Keratinocyte (primary cell): ENCODE measurements around the gene CIRBP. TPM values are rescaled to one million over a fixed set of nuclear protein-coding genes. Genes with fewer than 3 reads are reported as not detected.

ENCODE experiments used
- DNase-seq: peaks from one replicate; pipeline ENCODE4 v3.0.0-alpha.2; 2011; ENCODE audit warnings: low read depth, missing footprints, low spot score
- FAIRE-seq: peaks from 2 replicates; lab custom pipeline; 2011; peaks lifted over from hg19 to GRCh38; lab: Jason Lieb, UNC
- H2AFZ ChIP-seq: 2 replicates; pipeline ENCODE4 v1.6.0; 2012; ENCODE audit warnings: low read length, control low read depth, inconsistent platforms; ENCODE audit not compliant: control insufficient read depth
- H3K27ac ChIP-seq: 2 replicates; pipeline ENCODE4 v1.5.1; 2011; ENCODE audit warnings: low read length; ENCODE audit not compliant: control insufficient read depth, insufficient read depth
- H3K27me3 ChIP-seq: 3 replicates; pipeline ENCODE4 v1.6.0; 2011; ENCODE audit warnings: low read length; ENCODE audit not compliant: control insufficient read depth, insufficient read depth; ENCODE audit errors: extremely low read depth
- H3K36me3 ChIP-seq, 2 experiments: 2 replicates in 1 of 2; 3 replicates in 1 of 2; pipeline ENCODE4 v1.5.1; 2011; ENCODE audit warnings: low read length in 2 of 2, mild to moderate bottlenecking in 1 of 2; ENCODE audit not compliant: control insufficient read depth in 2 of 2, insufficient read depth in 2 of 2; ENCODE audit errors: extremely low read depth in 1 of 2
- H3K4me1 ChIP-seq: 3 replicates; pipeline ENCODE4 v1.5.1; 2011; ENCODE audit warnings: low read length; ENCODE audit not compliant: control insufficient read depth, insufficient read depth; ENCODE audit errors: extremely low read depth
- H3K4me2 ChIP-seq: 3 replicates; pipeline ENCODE4 v1.6.0; 2011; ENCODE audit warnings: low read depth, low read length; ENCODE audit not compliant: control insufficient read depth, insufficient read depth; ENCODE audit errors: extremely low read depth
- H3K4me3 ChIP-seq, 3 experiments: fragments of 200-600 bp in 1 of 3; sonication (generic) in 1 of 3; 2 replicates in 2 of 3; 3 replicates in 1 of 3; pipeline ENCODE4 v1.5.1; 2011 to 2016; ENCODE audit warnings: low read length in 3 of 3, mild to moderate bottlenecking in 3 of 3, control low read depth in 2 of 3, inconsistent platforms in 1 of 3, low read depth in 1 of 3, mixed read lengths in 1 of 3, mixed run types in 1 of 3, moderate library complexity in 1 of 3; ENCODE audit not compliant: control insufficient read depth in 2 of 3, insufficient read depth in 2 of 3; ENCODE audit errors: extremely low read depth in 1 of 3
- H3K79me2 ChIP-seq: 2 replicates; pipeline ENCODE4 v1.6.0; 2012; ENCODE audit warnings: low read length; ENCODE audit not compliant: control insufficient read depth, insufficient read depth
- H3K9ac ChIP-seq: 3 replicates; pipeline ENCODE4 v1.6.0; 2011; ENCODE audit warnings: low read length; ENCODE audit not compliant: control insufficient read depth, insufficient read depth; ENCODE audit errors: extremely low read depth
- H3K9me1 ChIP-seq: 3 replicates; pipeline ENCODE4 v1.6.0; 2011; ENCODE audit warnings: low read length; ENCODE audit not compliant: control insufficient read depth, insufficient read depth; ENCODE audit errors: extremely low read depth
- H3K9me3 ChIP-seq: 2 replicates; pipeline ENCODE4 v1.5.1; 2012; ENCODE audit warnings: low read depth, low read length; ENCODE audit not compliant: control insufficient read depth
- H4K20me1 ChIP-seq: 3 replicates; pipeline ENCODE4 v1.6.0; 2011; ENCODE audit warnings: low read length; ENCODE audit not compliant: control insufficient read depth, insufficient read depth; ENCODE audit errors: extremely low read depth
- EZH2 ChIP-seq: IDR thresholded peaks from one replicate; pipeline ENCODE4 v1.6.1; 2012; ENCODE audit warnings: inconsistent platforms, mild to moderate bottlenecking, low read length, moderate library complexity
- dilution Hi-C: fragments of 300-500 bp; cut with MboI; formaldehyde crosslinking; loops from one replicate; pipeline ENCODE4 v1.7.0; 2020; ENCODE audit warnings: low sequenced_read_pairs; ENCODE audit not compliant: extremely low pct_ligation_motif_present
- polyA plus RNA-seq, 5 experiments: library from polyadenylated mRNA; depleted of rRNA in 3 of 5; stranded (reverse) in 3 of 5; stranded (forward) in 1 of 5; unstranded in 1 of 5; fragments of >200 nt; gene quantifications; 1 replicate in 1 of 5; 2 replicates in 3 of 5; 3 replicates in 1 of 5; pipeline versions ENCODE4 v1.2.1 to v1.2.3, GENCODE V29; 2011 to 2012; ENCODE audit warnings: missing spikeins in 2 of 5, low read depth in 1 of 5, low replicate concordance in 1 of 5
- TF ChIP-seq, protein P1 (sequence below), 3 experiments: IDR thresholded peaks in 1 of 3; conservative IDR thresholded peaks in 1 of 3; optimal IDR thresholded peaks in 1 of 3; 2 replicates in 2 of 3; 3 replicates in 1 of 3; pipeline versions ENCODE3 to v1.5.1; 2011; ENCODE audit warnings: low read length in 3 of 3, mild to moderate bottlenecking in 3 of 3, moderate library complexity in 2 of 3, control low read depth in 1 of 3, inconsistent platforms in 1 of 3; ENCODE audit not compliant: insufficient read depth in 2 of 3; ENCODE audit errors: extremely low read depth in 1 of 3

Gene CIRBP
- polyA plus RNA-seq, 1 donor (not counting 4 experiments of a cell fraction or from before 2014, with no cell fraction given) = 113 TPM

DNA sequence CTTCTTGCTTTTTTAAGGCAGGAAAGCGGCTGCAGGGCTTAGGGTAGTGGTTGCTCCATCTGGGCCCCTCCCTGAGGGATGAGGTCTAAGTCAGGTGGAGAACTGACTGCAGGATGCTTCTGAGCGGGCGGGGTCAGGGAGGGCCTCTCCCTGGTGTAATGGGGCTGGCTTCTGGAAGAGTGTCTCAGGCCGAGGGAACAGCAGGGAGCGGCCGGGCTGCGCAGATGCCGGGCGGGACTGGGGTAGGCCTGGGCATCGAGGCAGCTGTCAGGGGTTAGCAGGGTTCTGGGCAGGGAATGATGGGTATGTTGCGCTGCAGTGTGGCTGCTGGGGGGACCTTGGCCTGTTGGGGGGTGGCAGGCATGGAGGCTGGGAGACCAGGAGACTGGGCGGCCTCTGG is 8.9 kb downstream of the CIRBP start:
- no peaks in the 10 kb centered on the region for H3K9me1 ChIP-seq
- H2AFZ ChIP-seq = no peak overlapping the region
- H3K4me2 ChIP-seq = no peak overlapping the region
- peaks cover 4% of the 10 kb centered on the region for H3K27me3 ChIP-seq
- H3K79me2 ChIP-seq = peaks cover 25% of the 10 kb centered on the region
- no peak overlapping the region for H3K27ac ChIP-seq
- H3K36me3 ChIP-seq = peaks cover 18 to 31% of the 10 kb centered on the region in 2 experiments
- peaks cover 10% of the 10 kb centered on the region for H4K20me1 ChIP-seq
- H3K4me3 ChIP-seq = no peak overlapping the region
- no peak for FAIRE-seq
- DNase-seq = no peak
- H3K9me3 ChIP-seq = no peaks in the 10 kb centered on the region
- TF ChIP-seq, protein P1, sequence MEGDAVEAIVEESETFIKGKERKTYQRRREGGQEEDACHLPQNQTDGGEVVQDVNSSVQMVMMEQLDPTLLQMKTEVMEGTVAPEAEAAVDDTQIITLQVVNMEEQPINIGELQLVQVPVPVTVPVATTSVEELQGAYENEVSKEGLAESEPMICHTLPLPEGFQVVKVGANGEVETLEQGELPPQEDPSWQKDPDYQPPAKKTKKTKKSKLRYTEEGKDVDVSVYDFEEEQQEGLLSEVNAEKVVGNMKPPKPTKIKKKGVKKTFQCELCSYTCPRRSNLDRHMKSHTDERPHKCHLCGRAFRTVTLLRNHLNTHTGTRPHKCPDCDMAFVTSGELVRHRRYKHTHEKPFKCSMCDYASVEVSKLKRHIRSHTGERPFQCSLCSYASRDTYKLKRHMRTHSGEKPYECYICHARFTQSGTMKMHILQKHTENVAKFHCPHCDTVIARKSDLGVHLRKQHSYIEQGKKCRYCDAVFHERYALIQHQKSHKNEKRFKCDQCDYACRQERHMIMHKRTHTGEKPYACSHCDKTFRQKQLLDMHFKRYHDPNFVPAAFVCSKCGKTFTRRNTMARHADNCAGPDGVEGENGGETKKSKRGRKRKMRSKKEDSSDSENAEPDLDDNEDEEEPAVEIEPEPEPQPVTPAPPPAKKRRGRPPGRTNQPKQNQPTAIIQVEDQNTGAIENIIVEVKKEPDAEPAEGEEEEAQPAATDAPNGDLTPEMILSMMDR (optimal IDR thresholded peaks at IDR 0.05 in 1 of 3, IDR thresholded peaks at IDR 0.05 in 1 of 3, conservative IDR thresholded peaks at IDR 0.05 in 1 of 3; ENCODE audit: extremely low read depth in 1 of 3, insufficient read depth in 2 of 3, low read length in 3 of 3) = no peak
- no peak for TF ChIP-seq EZH2
- H3K4me1 ChIP-seq = peaks cover 24% of the 10 kb centered on the region
- dilution Hi-C loops = no loop called here
- no peak overlapping the region for H3K9ac ChIP-seq

- FAIRE-seq (no peak), DNase-seq (no peak)
- no peaks in the 10 kb centered on the region for H3K9me1 ChIP-seq
- peaks cover 10% of the 10 kb centered on the region for H4K20me1 ChIP-seq
- no peak overlapping the region for H3K4me2 ChIP-seq
- H3K27ac ChIP-seq = no peak overlapping the region
- no peak overlapping the region for H3K4me3 ChIP-seq
- no peak overlapping the region for H3K9ac ChIP-seq
- TF ChIP-seq, protein P1 (optimal IDR thresholded peaks at IDR 0.05 in 1 of 3, IDR thresholded peaks at IDR 0.05 in 1 of 3, conservative IDR thresholded peaks at IDR 0.05 in 1 of 3; ENCODE audit: extremely low read depth in 1 of 3, insufficient read depth in 2 of 3, low read length in 3 of 3) = no peak
- no peak for TF ChIP-seq EZH2
- H3K79me2 ChIP-seq = peaks cover 16% of the 10 kb centered on the region
- H3K4me1 ChIP-seq = peaks cover 17% of the 10 kb centered on the region
- peaks cover 11 to 22% of the 10 kb centered on the region in 2 experiments for H3K36me3 ChIP-seq
- H2AFZ ChIP-seq = no peak overlapping the region
- peaks cover 13% of the 10 kb centered on the region for H3K27me3 ChIP-seq
- dilution Hi-C loops = no loop called here
- no peaks in the 10 kb centered on the region for H3K9me3 ChIP-seq
Observed at GRCh38 chr19:1278713-1279660, 9.9 kb downstream of the CIRBP start.
